Uterus (tissue), 2 donors: ENCODE data around the gene KRTAP13-1.

ENCODE experiments used
- CTCF ChIP-seq, 4 experiments: fragments of 200-600 bp in 2 of 4; fragments of 450-650 bp in 2 of 4; sonication (generic) in 2 of 4; IDR thresholded peaks; one replicate each; pipeline ENCODE4 v1.5.1; 2016 to 2019; ENCODE audit warnings: antibody characterized with exemption in 4 of 4, mild to moderate bottlenecking in 2 of 4, moderate library complexity in 1 of 4
- POLR2A ChIP-seq, 2 donors: fragments of 450-650 bp; IDR thresholded peaks; one replicate each; pipeline ENCODE4 v1.6.1; 2016; ENCODE audit warnings: antibody characterized with exemption in 2 of 2, mild to moderate bottlenecking in 1 of 2, moderate library complexity in 1 of 2

- TF ChIP-seq CTCF (IDR thresholded peaks at IDR 0.05), result no peak
- no peak for TF ChIP-seq POLR2A (IDR thresholded peaks at IDR 0.05)
Observed at GRCh38 chr21:30430170-30430655, 34.4 kb downstream of the KRTAP13-1 start, which contains the start of gene KRTAP13-4.
